Hepatocyte (in vitro differentiated cells): Measurements from ENCODE around the gene ABCA5.

Source experiments
- CTCF ChIP-seq: fragments of 200-600 bp; sonication (generic); IDR thresholded peaks from 2 replicates; pipeline ENCODE4 v1.5.1; 2016; ENCODE audit warnings: antibody characterized with exemption, mild to moderate bottlenecking; ENCODE audit not compliant: poor library complexity
- EZH2 ChIP-seq: fragments of 200-600 bp; sonication (generic); IDR thresholded peaks from 2 replicates; pipeline ENCODE4 v1.6.1; 2016; ENCODE audit warnings: antibody characterized with exemption, mild to moderate bottlenecking, borderline replicate concordance
- EZH2phosphoT487 ChIP-seq: fragments of 200-600 bp; sonication (generic); IDR thresholded peaks from one replicate; pipeline ENCODE4 v1.6.1; 2018; ENCODE audit warnings: antibody characterized with exemption, mild to moderate bottlenecking, low read depth, moderate library complexity; ENCODE audit not compliant: unreplicated experiment, severe bottlenecking

GRCh38 chr17:69227541-69227940, 99.4 kb downstream of the ABCA5 start:
- TF ChIP-seq EZH2 (no peak), CTCF (no peak), EZH2phosphoT487 (no peak)
